Neural progenitor cell (in vitro differentiated cells): Measurements from ENCODE around the gene LCT. TPM values are rescaled to one million over a fixed set of nuclear protein-coding genes. Genes with fewer than 3 reads are reported as not detected.

Experiments
- DNase-seq: peaks from one replicate; pipeline ENCODE4 v3.0.0-alpha.2; 2016; ENCODE audit warnings: low spot score
- H2AFZ ChIP-seq: fragments of 200-600 bp; sonication (generic); replicated peaks from 2 replicates; pipeline ENCODE4 v1.6.1; 2016; ENCODE audit warnings: antibody characterized with exemption
- H3F3A ChIP-seq: fragments of 200-600 bp; sonication (generic); 2 replicates; pipeline ENCODE4 v1.6.1; 2016; ENCODE audit warnings: antibody characterized with exemption, low read depth
- H3K27ac ChIP-seq: fragments of 200-600 bp; sonication (generic); 2 replicates; pipeline ENCODE4 v1.5.1; 2016; ENCODE audit warnings: mild to moderate bottlenecking
- H3K27me3 ChIP-seq: fragments of 200-600 bp; sonication (generic); 2 replicates; pipeline ENCODE4 v1.6.1; 2016; ENCODE audit warnings: mild to moderate bottlenecking, moderate library complexity
- H3K36me3 ChIP-seq: fragments of 200-600 bp; sonication (generic); 2 replicates; pipeline ENCODE4 v1.5.1; 2016
- H3K4me1 ChIP-seq: fragments of 200-600 bp; sonication (generic); 2 replicates; pipeline ENCODE4 v1.6.1; 2016; ENCODE audit warnings: mixed run types
- H3K4me2 ChIP-seq: fragments of 200-600 bp; sonication (generic); 2 replicates; pipeline ENCODE4 v1.6.1; 2016
- H3K4me3 ChIP-seq: fragments of 200-600 bp; sonication (generic); 2 replicates; pipeline ENCODE4 v1.5.1; 2016
- H3K79me2 ChIP-seq: fragments of 200-600 bp; sonication (generic); 2 replicates; pipeline ENCODE4 v1.6.1; 2016; ENCODE audit warnings: low read depth
- H3K9ac ChIP-seq: fragments of 200-600 bp; sonication (generic); 2 replicates; pipeline ENCODE4 v1.6.1; 2016
- H3K9me3 ChIP-seq: fragments of 200-600 bp; sonication (generic); 2 replicates; pipeline ENCODE4 v1.5.1; 2016; ENCODE audit warnings: low read depth
- H4K20me1 ChIP-seq: fragments of 200-600 bp; sonication (generic); 2 replicates; pipeline ENCODE4 v1.6.1; 2016; ENCODE audit warnings: low read depth
- H3K27ac Mint-ChIP-seq: 3 replicates; pipeline ENCODE4 v1.8.0; 2021; ENCODE audit warnings: mixed read lengths
- H3K27me3 Mint-ChIP-seq: 2 replicates; pipeline ENCODE4 v1.8.0; 2022; ENCODE audit warnings: low read depth, mild to moderate bottlenecking, inconsistent platforms, moderate library complexity, mixed read lengths; ENCODE audit not compliant: insufficient read depth
- H3K36me3 Mint-ChIP-seq: 3 replicates; pipeline ENCODE4 v1.8.0; 2021; ENCODE audit warnings: mixed read lengths
- H3K4me1 Mint-ChIP-seq: 3 replicates; pipeline ENCODE4 v1.8.0; 2021; ENCODE audit warnings: mixed read lengths
- H3K4me3 Mint-ChIP-seq: 3 replicates; pipeline ENCODE4 v1.8.0; 2021; ENCODE audit warnings: mild to moderate bottlenecking, moderate library complexity, mixed read lengths
- H3K9me3 Mint-ChIP-seq: 3 replicates; pipeline ENCODE4 v1.8.0; 2020; ENCODE audit warnings: mixed read lengths
- CTCF ChIP-seq: fragments of 200-600 bp; sonication (generic); IDR thresholded peaks from 2 replicates; pipeline ENCODE4 v1.5.1; 2017; ENCODE audit warnings: antibody characterized with exemption, mild to moderate bottlenecking
- EZH2 ChIP-seq: fragments of 200-600 bp; sonication (generic); IDR thresholded peaks from 2 replicates; pipeline ENCODE4 v1.6.1; 2017; ENCODE audit warnings: antibody characterized with exemption, mild to moderate bottlenecking, moderate library complexity
- EZH2phosphoT487 ChIP-seq: fragments of 200-600 bp; sonication (generic); IDR thresholded peaks from 2 replicates; pipeline ENCODE4 v1.6.1; 2017; ENCODE audit warnings: antibody characterized with exemption
- total RNA-seq: library from RNA; depleted of rRNA; stranded (reverse); fragments of >200 nt; gene quantifications from 2 replicates; pipeline ENCODE4 v1.2.3, GENCODE V29; 2015; ENCODE audit warnings: low replicate concordance

Gene LCT
- total RNA-seq, 1 donor from 2014 or later: not detected

DNA sequence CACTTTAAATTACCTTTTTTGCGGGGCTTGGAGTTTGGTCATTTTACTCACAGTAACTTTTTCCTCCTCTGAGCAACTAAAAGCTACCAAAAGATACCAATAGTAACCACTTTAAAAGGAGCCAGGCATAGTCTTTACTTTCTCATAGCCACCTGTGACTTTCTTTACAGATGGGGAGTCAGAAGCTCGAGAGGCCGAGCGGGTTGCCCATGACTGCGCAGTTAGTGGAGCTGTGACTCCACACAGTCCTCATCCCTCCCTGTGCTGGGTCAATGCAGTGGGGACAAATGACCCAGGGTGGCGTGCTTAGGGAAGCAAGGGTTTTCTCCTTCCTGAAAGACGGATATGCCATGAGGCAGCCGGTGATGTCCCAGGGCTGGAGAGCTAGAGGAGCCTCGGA, 11.9 kb downstream of the LCT start:
- Histone ChIP-seq H3K4me3 (no peak overlapping the region), H4K20me1 (no peaks in the 10 kb centered on the region), H3K79me2 (no peaks in the 10 kb centered on the region), H2AFZ (peak overlapping the region; percentile 90), H3K36me3 (no peaks in the 10 kb centered on the region), H3K27ac (no peak overlapping the region), H3K4me2 (no peak overlapping the region), H3K9ac (no peak overlapping the region), H3K27me3 (no peaks in the 10 kb centered on the region), H3K4me1 (peaks cover 5% of the 10 kb centered on the region), H3K9me3 (no peaks in the 10 kb centered on the region), H3F3A (no peaks in the 10 kb centered on the region)
- Mint-ChIP-seq H3K27me3 (peaks cover 8% of the 10 kb centered on the region), H3K9me3 (no peaks in the 10 kb centered on the region), H3K36me3 (no peaks in the 10 kb centered on the region), H3K4me1 (peaks cover 5% of the 10 kb centered on the region), H3K4me3 (no peak overlapping the region), H3K27ac (no peak overlapping the region)
- no peak for DNase-seq
- no peak for TF ChIP-seq CTCF
- no peak for TF ChIP-seq EZH2phosphoT487
- TF ChIP-seq EZH2: no peak

- Histone ChIP-seq H3K27me3 (no peaks in the 10 kb centered on the region), H3K4me3 (no peak overlapping the region), H3F3A (no peaks in the 10 kb centered on the region), H3K9ac (no peak overlapping the region), H2AFZ (no peak overlapping the region), H3K27ac (no peak overlapping the region), H3K4me2 (no peak overlapping the region), H4K20me1 (no peaks in the 10 kb centered on the region), H3K36me3 (no peaks in the 10 kb centered on the region), H3K79me2 (no peaks in the 10 kb centered on the region), H3K4me1 (peaks cover 5% of the 10 kb centered on the region), H3K9me3 (no peaks in the 10 kb centered on the region)
- H3K27me3 Mint-ChIP-seq: peaks cover 10% of the 10 kb centered on the region
- no peak overlapping the region for H3K27ac Mint-ChIP-seq
- no peaks in the 10 kb centered on the region for H3K36me3 Mint-ChIP-seq
- DNase-seq: no peak
- TF ChIP-seq EZH2phosphoT487 (no peak), CTCF (no peak), EZH2 (no peak)
- no peaks in the 10 kb centered on the region for H3K9me3 Mint-ChIP-seq
- H3K4me3 Mint-ChIP-seq: no peak overlapping the region
- H3K4me1 Mint-ChIP-seq: peaks cover 5% of the 10 kb centered on the region
Observed at GRCh38 chr2:135822855-135823254, 14.1 kb downstream of the LCT start.

- peaks cover 10% of the 10 kb centered on the region for H3K27me3 Mint-ChIP-seq
- H3K4me3 ChIP-seq: no peak overlapping the region
Observed at GRCh38 chr2:135821190-135821589, 15.8 kb downstream of the LCT start.

More at GRCh38 chr2:135821190-135821589, 15.8 kb downstream of the LCT start:
- Histone ChIP-seq H3K9me3 (no peaks in the 10 kb centered on the region), H2AFZ (no peak overlapping the region), H3K79me2 (no peaks in the 10 kb centered on the region), H3K9ac (no peak overlapping the region), H3K36me3 (no peaks in the 10 kb centered on the region), H4K20me1 (no peaks in the 10 kb centered on the region), H3K4me1 (no peaks in the 10 kb centered on the region), H3K4me2 (no peak overlapping the region), H3K27me3 (no peaks in the 10 kb centered on the region), H3F3A (no peaks in the 10 kb centered on the region), H3K27ac (no peak overlapping the region)
- Mint-ChIP-seq H3K4me3 (no peak overlapping the region), H3K4me1 (peaks cover 5% of the 10 kb centered on the region), H3K36me3 (no peaks in the 10 kb centered on the region), H3K27ac (peak overlapping the region; percentile 63), H3K9me3 (no peaks in the 10 kb centered on the region)
- TF ChIP-seq EZH2phosphoT487 (no peak), CTCF (no peak), EZH2 (no peak)
- DNase-seq: no peak
